H9 (cell line): ENCODE measurements around the gene MYRIP. TPM values are rescaled to one million over a fixed set of nuclear protein-coding genes. Genes with fewer than 3 reads are reported as not detected.

ENCODE experiments used
- DNase-seq: peaks from one replicate; pipeline ENCODE4 v3.0.0-alpha.2; 2017
- H2AFZ ChIP-seq: one replicate; pipeline ENCODE4 v1.6.1; 2013; ENCODE audit warnings: mild to moderate bottlenecking, low read length, control low read depth, moderate library complexity
- H2AK5ac ChIP-seq: 2 replicates; pipeline ENCODE4 v1.6.1; 2013; ENCODE audit warnings: low read length, control low read depth, mixed read lengths; ENCODE audit not compliant: insufficient read length
- H2BK120ac ChIP-seq: one replicate; pipeline ENCODE4 v1.6.1; 2013; ENCODE audit warnings: low read depth, mild to moderate bottlenecking, low read length, control low read depth, inconsistent platforms; ENCODE audit not compliant: poor library complexity, severe bottlenecking
- H2BK12ac ChIP-seq: 2 replicates; pipeline ENCODE4 v1.6.1; 2013; ENCODE audit warnings: low read length, control low read depth, mixed read lengths, low read depth; ENCODE audit not compliant: insufficient read length
- H2BK15ac ChIP-seq: 2 replicates; pipeline ENCODE4 v1.6.1; 2013; ENCODE audit warnings: low read depth, low read length, control low read depth
- H2BK20ac ChIP-seq: one replicate; pipeline ENCODE4 v1.6.1; 2013; ENCODE audit warnings: low read depth, mild to moderate bottlenecking, low read length, control low read depth, inconsistent platforms; ENCODE audit not compliant: poor library complexity, severe bottlenecking
- H2BK5ac ChIP-seq: 2 replicates; pipeline ENCODE4 v1.6.1; 2013; ENCODE audit warnings: low read length, control low read depth, mixed read lengths; ENCODE audit not compliant: insufficient read length
- H3K14ac ChIP-seq: 2 replicates; pipeline ENCODE4 v1.6.1; 2013; ENCODE audit warnings: low read length, control low read depth; ENCODE audit not compliant: insufficient read depth
- H3K18ac ChIP-seq: 2 replicates; pipeline ENCODE4 v1.6.1; 2013; ENCODE audit warnings: low read depth, mild to moderate bottlenecking, mixed read lengths, low read length, control low read depth; ENCODE audit not compliant: insufficient read length
- H3K23ac ChIP-seq: 2 replicates; pipeline ENCODE4 v1.6.1; 2013; ENCODE audit warnings: low read length, control low read depth, mixed read lengths, low read depth; ENCODE audit not compliant: insufficient read length
- H3K23me2 ChIP-seq: 2 replicates; pipeline ENCODE4 v1.6.1; 2013; ENCODE audit warnings: low read depth, mild to moderate bottlenecking, mixed read lengths, low read length, control low read depth; ENCODE audit not compliant: insufficient read length, poor library complexity, severe bottlenecking
- H3K27ac ChIP-seq: 2 replicates; pipeline ENCODE4 v1.5.1; 2013; ENCODE audit warnings: low read length, control low read depth, mixed read lengths, low read depth; ENCODE audit not compliant: insufficient read length
- H3K27me3 ChIP-seq: 2 replicates; pipeline ENCODE4 v1.6.1; 2013; ENCODE audit warnings: low read length, control low read depth, inconsistent platforms; ENCODE audit not compliant: insufficient read depth
- H3K4ac ChIP-seq: 2 replicates; pipeline ENCODE4 v1.6.1; 2013; ENCODE audit warnings: low read depth, mild to moderate bottlenecking, control low read depth, inconsistent platforms, low read length, moderate library complexity
- H3K4me1 ChIP-seq: 2 replicates; pipeline ENCODE4 v1.6.1; 2013; ENCODE audit warnings: low read length, control low read depth, inconsistent platforms; ENCODE audit not compliant: insufficient read depth
- H3K4me2 ChIP-seq: 2 replicates; pipeline ENCODE4 v1.6.1; 2013; ENCODE audit warnings: low read length, control low read depth, mixed read lengths; ENCODE audit not compliant: insufficient read length, insufficient read depth
- H3K56ac ChIP-seq: 2 replicates; pipeline ENCODE4 v1.6.1; 2013; ENCODE audit warnings: low read depth, mild to moderate bottlenecking, mixed read lengths, low read length, control low read depth; ENCODE audit not compliant: insufficient read length
- H3K79me1 ChIP-seq: 2 replicates; pipeline ENCODE4 v1.6.1; 2013; ENCODE audit warnings: low read depth, mild to moderate bottlenecking, moderate library complexity, low read length, control low read depth, inconsistent platforms; ENCODE audit not compliant: insufficient read depth, poor library complexity, severe bottlenecking
- H3K79me2 ChIP-seq: 2 replicates; pipeline ENCODE4 v1.6.1; 2013; ENCODE audit warnings: low read length, control low read depth, inconsistent platforms; ENCODE audit not compliant: insufficient read depth
- H3K9ac ChIP-seq: 2 replicates; pipeline ENCODE4 v1.6.1; 2013; ENCODE audit warnings: low read length, control low read depth, mixed read lengths; ENCODE audit not compliant: insufficient read length; ENCODE audit errors: extremely low read depth
- H3K9me3 ChIP-seq: one replicate; pipeline ENCODE4 v1.6.1; 2013; ENCODE audit warnings: low read depth, low read length, inconsistent platforms; ENCODE audit not compliant: control insufficient read depth
- H3T11ph ChIP-seq: one replicate; pipeline ENCODE4 v1.6.1; 2013; ENCODE audit warnings: mild to moderate bottlenecking, low read length, control low read depth, inconsistent platforms
- H4K20me1 ChIP-seq: one replicate; pipeline ENCODE4 v1.6.1; 2013; ENCODE audit not compliant: control insufficient read depth, insufficient read length, insufficient read depth
- H4K5ac ChIP-seq: 2 replicates; pipeline ENCODE4 v1.6.1; 2013; ENCODE audit warnings: low read depth, mild to moderate bottlenecking, mixed read lengths, low read length, control low read depth; ENCODE audit not compliant: insufficient read length
- H4K8ac ChIP-seq: replicated peaks from 2 replicates; pipeline ENCODE4 v1.6.1; 2013; ENCODE audit warnings: low read length, control low read depth, mixed read lengths, low read depth; ENCODE audit not compliant: insufficient read length
- H4K91ac ChIP-seq: 2 replicates; pipeline ENCODE4 v1.6.1; 2013; ENCODE audit warnings: low read depth, mild to moderate bottlenecking, moderate library complexity, mixed read lengths, low read length, control low read depth; ENCODE audit not compliant: insufficient read length
- H3K27ac Mint-ChIP-seq, 3 experiments: 2 replicates in 2 of 3; 3 replicates in 1 of 3; pipeline ENCODE4 v1.8.0; 2020 to 2021; ENCODE audit warnings: mixed read lengths in 3 of 3, mild to moderate bottlenecking in 1 of 3, moderate library complexity in 1 of 3
- H3K27me3 Mint-ChIP-seq: 2 replicates; pipeline ENCODE4 v1.8.0; 2021; ENCODE audit warnings: low read depth, mild to moderate bottlenecking, moderate library complexity, mixed read lengths
- H3K36me3 Mint-ChIP-seq, 3 experiments: 2 replicates in 2 of 3; 3 replicates in 1 of 3; pipeline ENCODE4 v1.8.0; 2020 to 2021; ENCODE audit warnings: low read depth in 3 of 3, mixed read lengths in 3 of 3; ENCODE audit not compliant: insufficient read depth in 1 of 3
- H3K4me1 Mint-ChIP-seq, 2 experiments: 2 replicates each; pipeline ENCODE4 v1.8.0; 2020; ENCODE audit warnings: mixed read lengths in 2 of 2
- H3K4me3 Mint-ChIP-seq, 2 experiments: 2 replicates in 1 of 2; 3 replicates in 1 of 2; pipeline ENCODE4 v1.8.0; 2020 to 2021; ENCODE audit warnings: mild to moderate bottlenecking in 2 of 2, mixed read lengths in 2 of 2, moderate library complexity in 1 of 2
- H3K9me3 Mint-ChIP-seq, 2 experiments: 2 replicates in 1 of 2; 3 replicates in 1 of 2; pipeline ENCODE4 v1.8.0; 2020; ENCODE audit warnings: mild to moderate bottlenecking in 2 of 2, mixed read lengths in 2 of 2, moderate library complexity in 1 of 2
- CTCF ChIP-seq: fragments of 200-600 bp; sonication (generic); conservative IDR thresholded peaks from 3 replicates; pipeline ENCODE4 v1.8.0; 2021; ENCODE audit warnings: antibody characterized with exemption, mild to moderate bottlenecking
- WGBS: extraction: QIAGEN DNeasy Blood & Tissue Kit; methylation state at CpG from one replicate; pipeline ENCODE4 v1.1.7; 2013; ENCODE audit warnings: missing lambda C conversion rate, low lambda C conversion rate, mixed read lengths; ENCODE audit not compliant: insufficient read length; ENCODE audit errors: extremely low coverage; 5-methylcytosine and 5-hydroxymethylcytosine counted together
- total RNA-seq: library from RNA; stranded (reverse); gene quantifications from 2 replicates; pipeline ENCODE4 v1.2.1, GENCODE V29; 2021

MYRIP gene
- total RNA-seq, 1 experiment from 2014 or later: 1.8 TPM

- H3K4me1 ChIP-seq: no peaks in the 10 kb centered on the region; the same call in 1 of the 2 replicates
- H3K4ac ChIP-seq: no peak overlapping the region
- no peak overlapping the region for H3K27ac Mint-ChIP-seq
- H3K27me3 Mint-ChIP-seq: no peaks in the 10 kb centered on the region
- no peak overlapping the region for H2BK20ac ChIP-seq
- no peak overlapping the region for H4K91ac ChIP-seq
- H3K9me3 ChIP-seq: no peaks in the 10 kb centered on the region
- no peaks in the 10 kb centered on the region for H3K27me3 ChIP-seq
- no peaks in the 10 kb centered on the region for H4K20me1 ChIP-seq
- no peak overlapping the region for H2AK5ac ChIP-seq
- no peak overlapping the region for H2AFZ ChIP-seq
- H3K14ac ChIP-seq: no peak overlapping the region
- H3K4me3 Mint-ChIP-seq: no peak overlapping the region
- H3K18ac ChIP-seq: no peak overlapping the region
- DNase-seq: no peak
- H2BK15ac ChIP-seq: no peak overlapping the region
- TF ChIP-seq CTCF: no peak
- H3K36me3 Mint-ChIP-seq: no peaks in the 10 kb centered on the region
- no peak overlapping the region for H3K9ac ChIP-seq
- no peaks in the 10 kb centered on the region for H3K79me1 ChIP-seq
- H3K4me2 ChIP-seq: no peak overlapping the region
- no peaks in the 10 kb centered on the region for H3K79me2 ChIP-seq
- H3K4me1 Mint-ChIP-seq: peaks cover 4 to 7% of the 10 kb centered on the region in 2 experiments; a peak in 3 of 4 replicates
- no peak overlapping the region for H4K8ac ChIP-seq
- H3K23ac ChIP-seq: no peak overlapping the region
- no peak overlapping the region for H2BK5ac ChIP-seq
- no peak overlapping the region for H2BK120ac ChIP-seq
- no peaks in the 10 kb centered on the region for H3K23me2 ChIP-seq
- no peak overlapping the region for H3K27ac ChIP-seq
- no CpG with 5 or more reads among the region's 3 CpGs for WGBS
- H4K5ac ChIP-seq: no peak overlapping the region
- H3T11ph ChIP-seq: no peak overlapping the region
- H2BK12ac ChIP-seq: no peak overlapping the region
- no peaks in the 10 kb centered on the region for H3K9me3 Mint-ChIP-seq
- H3K56ac ChIP-seq: no peak overlapping the region
These were observed 61.3 kb downstream of the MYRIP start for GRCh38 chr3:39870706-39871105.
